K562 (cell line): ENCODE results near the gene RHEX. TPM values are rescaled to one million over a fixed set of nuclear protein-coding genes. Genes with fewer than 3 reads are reported as not detected.

Experiments
- CCNT2 ChIP-seq: IDR thresholded peaks from 2 replicates; pipeline ENCODE4 v1.6.1; 2011; ENCODE audit warnings: borderline replicate concordance, low read depth, mild to moderate bottlenecking, moderate library complexity, mixed read lengths, low read length; ENCODE audit not compliant: insufficient read length; ENCODE audit errors: extremely low read depth
- CEBPB ChIP-seq: fragments of 450-650 bp; IDR thresholded peaks from 2 replicates; pipeline ENCODE4 v1.6.1; 2016; ENCODE audit warnings: missing genetic modification characterization, missing compliant biosample characterization
- LARP7 ChIP-seq: fragments of 450-650 bp; IDR thresholded peaks from 2 replicates; pipeline ENCODE4 v1.6.1; 2016
- MEIS2 ChIP-seq: fragments of 450-650 bp; IDR thresholded peaks from 2 replicates; pipeline ENCODE4 v1.6.1; 2014; ENCODE audit warnings: mild to moderate bottlenecking; ENCODE audit not compliant: partially characterized antibody
- POLR2AphosphoS5 ChIP-seq: IDR thresholded peaks from 2 replicates; pipeline ENCODE4 v1.6.1; 2011; ENCODE audit warnings: mild to moderate bottlenecking, low read depth, low read length, moderate library complexity; ENCODE audit not compliant: control insufficient read depth, insufficient read depth
- PRMT5 ChIP-seq: sonication (generic); formaldehyde crosslinking; IDR thresholded peaks from 2 replicates; pipeline ENCODE4 v1.5.0; 2020; ENCODE audit warnings: missing genetic modification reagents
- RFX1 ChIP-seq: fragments of 450-650 bp; IDR thresholded peaks from 2 replicates; pipeline ENCODE4 v1.6.1; 2016; ENCODE audit warnings: mild to moderate bottlenecking, moderate library complexity
- SMAD4 ChIP-seq: fragments of 250-450 bp; sonication (Bioruptor Pico); conservative IDR thresholded peaks from 2 replicates; pipeline ENCODE4 v1.8.0; 2021; ENCODE audit warnings: inconsistent platforms, mild to moderate bottlenecking, moderate library complexity
- TBL1XR1 ChIP-seq, 2 experiments: IDR thresholded peaks; 2 replicates each; pipeline ENCODE4 v1.6.1; 2012; ENCODE audit warnings: improper control_type of control experiment in 2 of 2, low read length in 2 of 2, mild to moderate bottlenecking in 1 of 2
- polyA plus RNA-seq, 8 experiments: library from polyadenylated mRNA; depleted of rRNA in 4 of 8; stranded (reverse) in 5 of 8; unstranded in 3 of 8; fragments of >200 nt; fragmentation: Nextera tagmentation in 2 of 8; fragmentation: Illumina TruSeq in 1 of 8; extraction: Ambion mirVana in 2 of 8; extraction: Trizol in 1 of 8; gene quantifications; 2 replicates each; pipeline versions ENCODE4 v1.2.1 to v1.2.3, GENCODE V29; 2011 to 2014; ENCODE audit warnings: inconsistent platforms in 1 of 8, missing spikeins in 1 of 8
- total RNA-seq, 7 experiments: library from RNA; depleted of rRNA in 6 of 7; stranded (reverse); fragments of >200 nt in 6 of 7; fragmentation: Illumina TruSeq in 2 of 7; extraction: Trizol in 2 of 7; gene quantifications; 2 replicates each; pipeline versions ENCODE4 v1.2.1 to v1.2.3, GENCODE V29; 2011 to 2021; ENCODE audit warnings: low replicate concordance in 1 of 7
- TF ChIP-seq, protein P1 (sequence below): fragments of 250-450 bp; sonication (Bioruptor Pico); IDR thresholded peaks from 2 replicates; pipeline ENCODE4 v1.4.0; 2020; ENCODE audit warnings: mild to moderate bottlenecking, moderate library complexity
- TF ChIP-seq, protein P2 (sequence below): fragments of 250-450 bp; sonication (Bioruptor Pico); IDR thresholded peaks from 2 replicates; pipeline ENCODE4 v1.5.0; 2021; ENCODE audit warnings: mild to moderate bottlenecking, borderline replicate concordance

Gene RHEX
- total and polyA plus RNA-seq, 9 of the 15 experiments (the other 6 are each of a cell fraction or from before 2014, with no cell fraction given) = not detected

DNA sequence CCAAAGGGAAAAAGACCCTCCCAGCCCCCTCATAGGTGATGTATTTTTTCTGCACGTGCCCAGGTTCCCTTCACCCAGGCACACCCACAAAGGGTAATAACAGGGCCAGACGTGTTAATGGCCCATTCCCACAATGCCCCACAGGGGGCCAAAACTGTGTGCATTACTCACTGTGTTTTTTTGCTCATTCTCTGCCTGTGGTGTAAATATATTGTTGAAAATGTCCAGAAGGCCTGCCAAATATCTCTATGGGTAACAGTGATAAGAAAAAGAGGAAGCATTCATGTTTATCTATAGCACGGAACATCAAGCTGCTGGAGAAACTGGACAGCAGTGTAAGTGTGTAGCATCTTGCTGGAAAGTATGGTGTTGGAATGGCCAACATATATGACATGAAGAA is 21.9 kb downstream of the RHEX start (continued):
- TF ChIP-seq, protein P1, sequence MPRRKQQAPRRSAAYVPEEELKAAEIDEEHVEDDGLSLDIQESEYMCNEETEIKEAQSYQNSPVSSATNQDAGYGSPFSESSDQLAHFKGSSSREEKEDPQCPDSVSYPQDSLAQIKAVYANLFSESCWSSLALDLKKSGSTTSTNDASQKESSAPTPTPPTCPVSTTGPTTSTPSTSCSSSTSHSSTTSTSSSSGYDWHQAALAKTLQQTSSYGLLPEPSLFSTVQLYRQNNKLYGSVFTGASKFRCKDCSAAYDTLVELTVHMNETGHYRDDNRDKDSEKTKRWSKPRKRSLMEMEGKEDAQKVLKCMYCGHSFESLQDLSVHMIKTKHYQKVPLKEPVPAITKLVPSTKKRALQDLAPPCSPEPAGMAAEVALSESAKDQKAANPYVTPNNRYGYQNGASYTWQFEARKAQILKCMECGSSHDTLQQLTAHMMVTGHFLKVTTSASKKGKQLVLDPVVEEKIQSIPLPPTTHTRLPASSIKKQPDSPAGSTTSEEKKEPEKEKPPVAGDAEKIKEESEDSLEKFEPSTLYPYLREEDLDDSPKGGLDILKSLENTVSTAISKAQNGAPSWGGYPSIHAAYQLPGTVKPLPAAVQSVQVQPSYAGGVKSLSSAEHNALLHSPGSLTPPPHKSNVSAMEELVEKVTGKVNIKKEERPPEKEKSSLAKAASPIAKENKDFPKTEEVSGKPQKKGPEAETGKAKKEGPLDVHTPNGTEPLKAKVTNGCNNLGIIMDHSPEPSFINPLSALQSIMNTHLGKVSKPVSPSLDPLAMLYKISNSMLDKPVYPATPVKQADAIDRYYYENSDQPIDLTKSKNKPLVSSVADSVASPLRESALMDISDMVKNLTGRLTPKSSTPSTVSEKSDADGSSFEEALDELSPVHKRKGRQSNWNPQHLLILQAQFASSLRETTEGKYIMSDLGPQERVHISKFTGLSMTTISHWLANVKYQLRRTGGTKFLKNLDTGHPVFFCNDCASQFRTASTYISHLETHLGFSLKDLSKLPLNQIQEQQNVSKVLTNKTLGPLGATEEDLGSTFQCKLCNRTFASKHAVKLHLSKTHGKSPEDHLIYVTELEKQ = no peak
- TF ChIP-seq PRMT5 = no peak
- TF ChIP-seq SMAD4 (CRISPR knock-in tag) = peak; percentile 93
- TF ChIP-seq LARP7 = no peak
- TF ChIP-seq, protein P2, sequence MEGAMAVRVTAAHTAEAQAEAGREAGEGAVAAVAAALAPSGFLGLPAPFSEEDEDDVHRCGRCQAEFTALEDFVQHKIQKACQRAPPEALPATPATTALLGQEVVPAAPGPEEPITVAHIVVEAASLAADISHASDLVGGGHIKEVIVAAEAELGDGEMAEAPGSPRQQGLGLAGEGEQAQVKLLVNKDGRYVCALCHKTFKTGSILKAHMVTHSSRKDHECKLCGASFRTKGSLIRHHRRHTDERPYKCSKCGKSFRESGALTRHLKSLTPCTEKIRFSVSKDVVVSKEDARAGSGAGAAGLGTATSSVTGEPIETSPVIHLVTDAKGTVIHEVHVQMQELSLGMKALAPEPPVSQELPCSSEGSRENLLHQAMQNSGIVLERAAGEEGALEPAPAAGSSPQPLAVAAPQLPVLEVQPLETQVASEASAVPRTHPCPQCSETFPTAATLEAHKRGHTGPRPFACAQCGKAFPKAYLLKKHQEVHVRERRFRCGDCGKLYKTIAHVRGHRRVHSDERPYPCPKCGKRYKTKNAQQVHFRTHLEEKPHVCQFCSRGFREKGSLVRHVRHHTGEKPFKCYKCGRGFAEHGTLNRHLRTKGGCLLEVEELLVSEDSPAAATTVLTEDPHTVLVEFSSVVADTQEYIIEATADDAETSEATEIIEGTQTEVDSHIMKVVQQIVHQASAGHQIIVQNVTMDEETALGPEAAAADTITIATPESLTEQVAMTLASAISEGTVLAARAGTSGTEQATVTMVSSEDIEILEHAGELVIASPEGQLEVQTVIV = no peak
- TF ChIP-seq CCNT2 = peak; percentile 51
- TF ChIP-seq MEIS2 = peak; percentile 96
- TF ChIP-seq TBL1XR1 (IDR thresholded peaks at IDR 0.05; ENCODE audit: low read length in 2 of 2) = peak in 1 of 2 experiments; percentile 82; a peak in 1 of 4 replicates
- TF ChIP-seq POLR2AphosphoS5 = peak; percentile 67
- TF ChIP-seq RFX1 = peak; percentile 60
- TF ChIP-seq CEBPB (tag) = no peak
